Astrocyte of the cerebellum (primary cell): ENCODE results near the gene ELOA2.
"Not testable (repeated sequence)": the region's sequence is repeated elsewhere in the genome, so short reads cannot be mapped to it uniquely, and the experiment has no call there.

Source experiments
- DNase-seq: peaks from one replicate; pipeline ENCODE4 v3.0.0-alpha.2; 2011; ENCODE audit warnings: low read depth
- H3K4me3 ChIP-seq: 2 replicates; pipeline ENCODE4 v1.5.1; 2011; ENCODE audit warnings: mild to moderate bottlenecking, low read depth, low read length, moderate library complexity
- CTCF ChIP-seq: IDR thresholded peaks from 2 replicates; pipeline ENCODE4 v1.5.1; 2012; ENCODE audit warnings: low read length, low read depth, moderate library complexity, mild to moderate bottlenecking; ENCODE audit errors: missing control alignments
- in situ Hi-C: cut with HindIII; loops from 2 replicates; pipeline ENCODE4 v1.10.0; 2017; ENCODE audit warnings: low sequenced_read_pairs

Gene ELOA2

GRCh38 chr18:47063096-47063495, 27.7 kb upstream of the ELOA2 start:
- in situ Hi-C loops: no loop called here
- no peak for TF ChIP-seq CTCF
- no peak for DNase-seq
- no peak overlapping the region for H3K4me3 ChIP-seq

- DNase-seq: no peak
- no peak overlapping the region for H3K4me3 ChIP-seq
- in situ Hi-C loops: no loop called here
- TF ChIP-seq CTCF: no peak
These were observed 27.1 kb upstream of the ELOA2 start for GRCh38 chr18:47062471-47062870.

- in situ Hi-C loops: no loop called here
- no peak for TF ChIP-seq CTCF
- DNase-seq: no peak
- no peak overlapping the region for H3K4me3 ChIP-seq
These were observed 18.9 kb upstream of the ELOA2 start for GRCh38 chr18:47054369-47054768.

- peak; percentile 47 for DNase-seq
- no peak overlapping the region for H3K4me3 ChIP-seq
- in situ Hi-C loops: no loop called here
- TF ChIP-seq CTCF: peak; percentile 68
These were observed 15.0 kb upstream of the ELOA2 start for GRCh38 chr18:47050468-47050867.

- TF ChIP-seq CTCF: no peak
- no peak overlapping the region for H3K4me3 ChIP-seq
- DNase-seq: no peak
- in situ Hi-C loops: no loop called here
These were observed 5.6 kb upstream of the ELOA2 start for GRCh38 chr18:47040982-47041381.

- no peak overlapping the region for H3K4me3 ChIP-seq
- no peak for TF ChIP-seq CTCF
- no peak for DNase-seq
- in situ Hi-C loops: no loop called here
These were observed 1.6 kb upstream of the ELOA2 start for GRCh38 chr18:47036927-47037578.

- TF ChIP-seq CTCF: peak; percentile 29
- DNase-seq: no peak
- no peak overlapping the region for H3K4me3 ChIP-seq
- in situ Hi-C loops: no loop called here
These were observed 965 bp upstream of the ELOA2 start for GRCh38 chr18:47036298-47036874.

GRCh38 chr18:47034591-47034990, 830 bp downstream of the ELOA2 start:
- in situ Hi-C loops, DNase-seq, H3K4me3 ChIP-seq: not testable (repeated sequence)
